NCI-H524 treated with DMSO at 0.1 percent for 48 hours (cell line): ENCODE measurements around the gene C9orf57.
"Not testable (repeated sequence)": the region's sequence is repeated elsewhere in the genome, so short reads cannot be mapped to it uniquely, and the experiment has no call there.

ENCODE experiments used
- DNase-seq: peaks from one replicate; lab custom pipeline; 2025; lab: John Stamatoyannopoulos, UW

C9orf57 gene

GRCh38 chr9:72023596-72023995 lies 36.8 kb downstream of the C9orf57 start:
- DNase-seq, result no peak

GRCh38 chr9:72022841-72023240 lies 37.6 kb downstream of the C9orf57 start:
- DNase-seq, result no peak

DNA sequence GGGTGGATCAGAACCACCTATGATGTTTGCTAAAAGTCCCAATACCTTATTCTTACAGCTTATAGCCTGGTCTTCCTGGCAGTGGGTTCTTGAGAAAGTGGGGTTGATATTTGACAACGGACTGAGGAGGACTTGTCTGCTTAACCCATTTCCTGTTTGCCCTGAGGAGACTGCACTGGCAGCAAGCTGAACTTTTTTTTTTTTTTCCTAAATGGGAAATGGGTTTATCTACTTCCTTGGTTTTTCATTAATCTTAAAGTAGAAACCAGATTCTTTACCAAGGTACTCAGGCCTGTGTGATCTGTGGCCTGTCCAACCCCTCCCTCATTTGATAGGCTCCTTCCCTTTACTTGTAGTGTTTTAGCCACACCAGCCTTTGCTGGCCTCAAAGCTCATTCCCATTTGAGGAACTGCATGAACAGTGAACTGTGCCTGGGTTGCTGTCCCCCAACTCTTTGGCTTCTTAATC lies 47.1 kb downstream of the C9orf57 start:
- DNase-seq, result no peak

- DNase-seq, result no peak
Measured at GRCh38 chr9:72012646-72013045, 47.8 kb downstream of the C9orf57 start.

DNA sequence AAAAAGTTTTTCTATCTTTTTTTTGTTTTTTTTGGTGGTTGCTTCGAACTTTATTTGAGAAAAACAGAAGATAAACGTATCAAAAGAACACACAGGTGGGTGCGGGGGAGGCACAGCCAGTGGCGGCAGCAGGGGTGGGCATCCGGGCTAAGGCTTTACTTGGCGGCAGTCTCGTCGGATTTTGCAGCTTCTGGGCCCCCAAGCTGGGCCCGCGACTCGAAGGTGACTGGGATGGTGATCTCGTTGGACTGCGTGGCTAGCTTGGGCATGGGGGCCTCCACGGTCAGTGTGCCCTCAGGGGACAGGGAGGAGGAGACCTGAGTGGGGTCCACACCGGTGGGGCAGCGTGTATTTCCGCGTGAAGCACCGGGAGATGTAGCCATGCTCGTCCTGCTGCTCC lies 52.7 kb downstream of the C9orf57 start:
- not testable (repeated sequence) for DNase-seq

GRCh38 chr9:72006501-72006900 lies 53.9 kb downstream of the C9orf57 start:
- DNase-seq, result no peak

- no peak for DNase-seq
Measured at GRCh38 chr9:72005451-72005850, 55.0 kb downstream of the C9orf57 start.
